Fibroblast of pulmonary artery (primary cell): Measurements from ENCODE around the gene BRMS1L.

ENCODE experiments used
- DNase-seq: peaks from one replicate; pipeline ENCODE4 v3.0.0-alpha.2; 2010; ENCODE audit warnings: low read depth
- H3K4me3 ChIP-seq: replicated peaks from 2 replicates; pipeline ENCODE4 v1.5.1; 2011; ENCODE audit warnings: low read depth, mild to moderate bottlenecking, control low read depth, low read length, moderate library complexity
- TF ChIP-seq, protein P1 (sequence below): IDR thresholded peaks from 2 replicates; pipeline ENCODE4 v1.5.1; 2011; ENCODE audit warnings: mild to moderate bottlenecking, control low read depth, low read length, inconsistent platforms; ENCODE audit errors: missing control alignments

Gene BRMS1L

DNA sequence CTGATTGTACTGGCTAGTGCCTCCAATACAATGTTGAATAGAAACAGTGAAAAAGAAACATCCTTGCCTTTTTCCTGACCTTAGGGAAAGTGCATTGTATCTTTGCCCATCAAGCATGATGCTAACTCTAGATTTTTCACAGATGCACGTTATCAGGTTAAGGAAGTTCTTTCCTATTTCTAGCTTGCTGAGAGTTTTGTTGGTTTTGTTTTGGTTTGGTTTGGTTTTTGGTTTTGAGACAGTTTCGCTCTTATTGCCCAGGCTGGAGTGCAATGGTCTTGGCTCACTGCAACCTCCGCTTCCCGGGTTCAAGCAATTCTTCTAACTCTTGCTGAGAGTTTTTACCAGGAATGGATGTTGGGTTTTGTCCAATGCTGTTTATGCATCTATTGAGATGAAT lies 89.0 kb downstream of the BRMS1L start:
- no peak overlapping the region for H3K4me3 ChIP-seq
- DNase-seq: no peak
- TF ChIP-seq, protein P1, sequence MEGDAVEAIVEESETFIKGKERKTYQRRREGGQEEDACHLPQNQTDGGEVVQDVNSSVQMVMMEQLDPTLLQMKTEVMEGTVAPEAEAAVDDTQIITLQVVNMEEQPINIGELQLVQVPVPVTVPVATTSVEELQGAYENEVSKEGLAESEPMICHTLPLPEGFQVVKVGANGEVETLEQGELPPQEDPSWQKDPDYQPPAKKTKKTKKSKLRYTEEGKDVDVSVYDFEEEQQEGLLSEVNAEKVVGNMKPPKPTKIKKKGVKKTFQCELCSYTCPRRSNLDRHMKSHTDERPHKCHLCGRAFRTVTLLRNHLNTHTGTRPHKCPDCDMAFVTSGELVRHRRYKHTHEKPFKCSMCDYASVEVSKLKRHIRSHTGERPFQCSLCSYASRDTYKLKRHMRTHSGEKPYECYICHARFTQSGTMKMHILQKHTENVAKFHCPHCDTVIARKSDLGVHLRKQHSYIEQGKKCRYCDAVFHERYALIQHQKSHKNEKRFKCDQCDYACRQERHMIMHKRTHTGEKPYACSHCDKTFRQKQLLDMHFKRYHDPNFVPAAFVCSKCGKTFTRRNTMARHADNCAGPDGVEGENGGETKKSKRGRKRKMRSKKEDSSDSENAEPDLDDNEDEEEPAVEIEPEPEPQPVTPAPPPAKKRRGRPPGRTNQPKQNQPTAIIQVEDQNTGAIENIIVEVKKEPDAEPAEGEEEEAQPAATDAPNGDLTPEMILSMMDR: no peak

DNA sequence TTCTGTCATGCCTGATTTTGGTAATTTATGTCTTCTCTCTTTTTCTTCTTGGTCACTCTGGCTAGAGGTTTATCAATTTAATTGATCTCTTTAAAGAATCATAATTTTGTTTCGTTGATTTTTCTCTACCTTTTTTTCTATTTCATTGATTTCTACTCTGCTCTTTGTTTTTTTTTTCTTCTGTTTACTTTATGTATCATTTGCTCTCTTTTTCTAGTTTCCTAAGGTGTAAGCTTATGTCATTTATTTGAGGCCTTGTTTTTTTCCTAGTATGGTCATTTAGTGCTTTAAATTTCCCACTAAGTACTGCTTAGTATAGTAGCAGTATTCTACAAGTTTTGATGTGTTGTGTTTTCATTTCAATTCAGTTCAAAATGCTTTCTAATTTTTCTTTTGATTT lies 89.6 kb downstream of the BRMS1L start:
- DNase-seq: no peak
- no peak overlapping the region for H3K4me3 ChIP-seq
- TF ChIP-seq, protein P1: no peak
